ENCODE measurements around the gene USH1C. TPM values are rescaled to one million over a fixed set of nuclear protein-coding genes. Genes with fewer than 3 reads are reported as not detected.

USH1C gene
- total RNA-seq, 1 experiment from 2014 or later = 17.5 TPM

DNA sequence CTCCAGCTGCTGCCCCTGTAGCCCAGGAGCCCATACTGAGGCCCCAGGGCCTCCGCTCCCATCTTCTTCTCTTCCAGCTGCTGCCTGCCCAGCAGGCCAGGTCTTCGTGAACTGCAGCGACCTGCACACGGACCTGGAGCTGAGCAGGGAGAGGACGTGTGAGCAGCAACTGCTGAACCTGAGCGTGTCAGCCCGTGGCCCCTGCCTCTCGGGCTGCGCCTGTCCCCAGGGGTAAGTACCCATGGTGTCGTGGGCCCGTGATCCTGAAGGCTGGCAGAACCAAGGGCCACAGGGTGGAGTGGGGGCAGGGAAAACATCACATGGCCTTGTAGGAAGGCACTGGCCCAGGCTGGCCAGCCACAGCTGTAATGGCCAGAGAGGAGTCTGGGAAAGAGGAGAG is 34.1 kb upstream of the USH1C start:
- CTCF ChIA-PET = no interaction called here

DNA sequence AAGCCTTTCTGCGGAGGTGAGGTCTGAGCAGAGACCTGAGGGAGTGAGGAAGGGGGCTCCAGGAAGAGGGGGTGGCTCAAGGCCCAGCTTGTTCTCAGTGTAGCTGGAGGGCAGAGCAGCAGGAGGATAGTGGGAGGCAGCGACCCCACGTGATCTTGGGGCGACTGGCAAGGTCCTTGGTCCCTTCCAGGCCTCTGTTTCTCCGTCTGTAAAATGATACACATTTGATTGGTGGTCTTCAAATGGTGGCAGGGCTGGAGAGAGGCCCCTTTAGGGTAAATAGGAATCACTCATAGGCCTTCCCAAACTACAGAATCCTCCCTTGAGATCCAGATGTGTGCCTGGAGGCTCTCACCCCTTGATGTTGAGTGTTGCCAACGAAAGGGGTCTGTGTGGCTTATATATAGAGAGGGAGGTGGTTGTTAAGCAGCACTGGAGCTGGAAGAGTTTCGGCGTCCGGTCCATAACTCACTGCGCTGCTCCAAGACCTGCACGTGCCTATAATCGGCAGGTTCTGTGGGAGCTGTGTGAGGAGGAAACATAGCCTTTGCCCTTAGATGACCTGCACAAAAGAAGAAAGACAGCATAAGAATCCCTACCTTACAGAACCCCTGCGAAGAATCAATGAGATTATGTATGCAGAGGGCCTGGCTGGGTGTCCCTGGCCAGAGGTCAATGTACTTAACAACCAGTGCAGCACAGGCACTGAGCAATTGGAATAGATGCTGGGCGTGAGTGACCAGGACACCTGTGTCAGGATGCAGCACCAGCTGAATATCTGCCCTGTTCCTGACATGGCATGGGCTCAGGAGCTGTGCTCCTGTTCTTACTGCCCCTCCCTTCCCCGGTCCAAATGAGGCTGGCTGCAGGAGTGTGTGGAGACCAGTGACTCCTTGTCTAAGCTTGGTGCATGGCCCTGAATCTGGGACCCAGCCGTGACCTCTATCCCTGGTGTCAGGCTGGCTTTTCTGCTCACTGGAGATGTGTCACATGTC is 31.5 kb upstream of the USH1C start:
- TF ChIP-seq, protein P1, sequence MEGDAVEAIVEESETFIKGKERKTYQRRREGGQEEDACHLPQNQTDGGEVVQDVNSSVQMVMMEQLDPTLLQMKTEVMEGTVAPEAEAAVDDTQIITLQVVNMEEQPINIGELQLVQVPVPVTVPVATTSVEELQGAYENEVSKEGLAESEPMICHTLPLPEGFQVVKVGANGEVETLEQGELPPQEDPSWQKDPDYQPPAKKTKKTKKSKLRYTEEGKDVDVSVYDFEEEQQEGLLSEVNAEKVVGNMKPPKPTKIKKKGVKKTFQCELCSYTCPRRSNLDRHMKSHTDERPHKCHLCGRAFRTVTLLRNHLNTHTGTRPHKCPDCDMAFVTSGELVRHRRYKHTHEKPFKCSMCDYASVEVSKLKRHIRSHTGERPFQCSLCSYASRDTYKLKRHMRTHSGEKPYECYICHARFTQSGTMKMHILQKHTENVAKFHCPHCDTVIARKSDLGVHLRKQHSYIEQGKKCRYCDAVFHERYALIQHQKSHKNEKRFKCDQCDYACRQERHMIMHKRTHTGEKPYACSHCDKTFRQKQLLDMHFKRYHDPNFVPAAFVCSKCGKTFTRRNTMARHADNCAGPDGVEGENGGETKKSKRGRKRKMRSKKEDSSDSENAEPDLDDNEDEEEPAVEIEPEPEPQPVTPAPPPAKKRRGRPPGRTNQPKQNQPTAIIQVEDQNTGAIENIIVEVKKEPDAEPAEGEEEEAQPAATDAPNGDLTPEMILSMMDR (IDR thresholded peaks at IDR 0.05; ENCODE audit: unreplicated experiment) = no peak
- DNase-seq = no peak
- Mint-ChIP-seq H3K36me3 (ENCODE audit: insufficient read depth, unreplicated experiment) (no peaks in the 10 kb centered on the region), H3K9me3 (ENCODE audit: low read depth, unreplicated experiment) (no peaks in the 10 kb centered on the region), H3K4me1 (ENCODE audit: low read depth, unreplicated experiment) (no peaks in the 10 kb centered on the region), H3K4me3 (ENCODE audit: low read depth, unreplicated experiment) (no peak overlapping the region), H3K27me3 (ENCODE audit: unreplicated experiment) (peaks cover 70% of the 10 kb centered on the region), H3K27ac (ENCODE audit: unreplicated experiment) (no peak overlapping the region)
- CTCF ChIA-PET = no interaction called here
- intact Hi-C loops (cut with micrococcal nuclease; ENCODE audit: unreplicated experiment) = no loop called here
- no TSS peak for BruUV-seq (replicated peaks)

More for the DNA sequence above, 34.1 kb upstream of the USH1C start:
- Mint-ChIP-seq H3K36me3 (ENCODE audit: insufficient read depth, unreplicated experiment) (no peaks in the 10 kb centered on the region), H3K27ac (ENCODE audit: unreplicated experiment) (no peak overlapping the region), H3K9me3 (ENCODE audit: low read depth, unreplicated experiment) (no peaks in the 10 kb centered on the region), H3K4me1 (ENCODE audit: low read depth, unreplicated experiment) (no peaks in the 10 kb centered on the region), H3K4me3 (ENCODE audit: low read depth, unreplicated experiment) (no peak overlapping the region), H3K27me3 (ENCODE audit: unreplicated experiment) (peaks cover 52% of the 10 kb centered on the region)
- TF ChIP-seq, protein P1 (IDR thresholded peaks at IDR 0.05; ENCODE audit: unreplicated experiment) = no peak
- DNase-seq = no peak
- no TSS peak for BruUV-seq (replicated peaks)
- intact Hi-C loops (cut with micrococcal nuclease; ENCODE audit: unreplicated experiment) = no loop called here

DNA sequence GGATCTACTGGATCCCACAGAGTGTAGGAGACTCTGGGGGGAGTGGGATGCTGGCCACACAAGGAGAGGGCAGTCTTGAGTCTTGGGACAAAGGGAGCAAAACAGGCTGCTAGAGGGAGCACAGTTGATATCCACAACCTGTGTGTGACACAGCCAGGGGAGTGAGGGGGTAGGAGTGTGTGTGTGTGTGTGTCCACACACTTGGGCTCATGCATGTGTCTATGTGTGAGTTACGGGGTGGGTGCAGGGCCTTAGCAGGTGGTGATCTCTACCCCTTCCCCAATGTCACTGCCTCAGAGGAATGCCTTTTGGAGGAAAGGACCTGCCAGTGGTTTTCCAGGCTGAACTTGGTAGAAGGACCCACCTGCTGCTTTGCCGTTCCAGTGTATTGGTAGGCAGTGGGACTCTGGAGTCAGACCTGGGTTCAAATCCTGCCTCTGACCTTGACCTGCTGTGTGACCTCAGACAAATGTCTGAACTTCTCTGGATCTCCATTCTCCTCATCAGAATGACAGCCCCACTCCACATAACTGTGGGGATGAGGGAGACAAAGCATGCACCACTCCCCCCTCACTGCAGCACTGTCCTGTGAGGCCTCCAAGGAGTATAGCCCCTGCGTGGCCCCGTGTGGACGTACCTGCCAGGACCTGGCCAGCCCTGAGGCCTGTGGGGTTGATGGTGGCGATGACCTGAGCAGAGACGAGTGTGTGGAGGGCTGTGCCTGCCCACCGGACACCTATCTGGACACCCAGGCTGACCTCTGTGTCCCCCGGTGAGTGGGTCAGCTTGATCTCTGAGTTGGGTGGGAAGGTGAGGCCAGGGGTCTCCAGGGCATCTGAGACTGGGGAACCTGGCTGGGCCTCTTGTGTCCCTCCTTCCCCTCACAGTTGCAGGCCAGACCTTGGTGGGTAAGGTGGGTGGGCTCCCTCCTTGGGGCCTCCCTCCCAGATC is 30.2 kb upstream of the USH1C start:
- intact Hi-C loops (cut with micrococcal nuclease; ENCODE audit: unreplicated experiment) = no loop called here
- DNase-seq = no peak
- TF ChIP-seq, protein P1 (IDR thresholded peaks at IDR 0.05; ENCODE audit: unreplicated experiment) = no peak
- Mint-ChIP-seq H3K27me3 (ENCODE audit: unreplicated experiment) (peaks cover 72% of the 10 kb centered on the region), H3K36me3 (ENCODE audit: insufficient read depth, unreplicated experiment) (no peaks in the 10 kb centered on the region), H3K4me3 (ENCODE audit: low read depth, unreplicated experiment) (no peak overlapping the region), H3K9me3 (ENCODE audit: low read depth, unreplicated experiment) (no peaks in the 10 kb centered on the region), H3K27ac (ENCODE audit: unreplicated experiment) (no peak overlapping the region), H3K4me1 (ENCODE audit: low read depth, unreplicated experiment) (no peaks in the 10 kb centered on the region)
- CTCF ChIA-PET = no interaction called here
- no TSS peak for BruUV-seq (replicated peaks)

DNA sequence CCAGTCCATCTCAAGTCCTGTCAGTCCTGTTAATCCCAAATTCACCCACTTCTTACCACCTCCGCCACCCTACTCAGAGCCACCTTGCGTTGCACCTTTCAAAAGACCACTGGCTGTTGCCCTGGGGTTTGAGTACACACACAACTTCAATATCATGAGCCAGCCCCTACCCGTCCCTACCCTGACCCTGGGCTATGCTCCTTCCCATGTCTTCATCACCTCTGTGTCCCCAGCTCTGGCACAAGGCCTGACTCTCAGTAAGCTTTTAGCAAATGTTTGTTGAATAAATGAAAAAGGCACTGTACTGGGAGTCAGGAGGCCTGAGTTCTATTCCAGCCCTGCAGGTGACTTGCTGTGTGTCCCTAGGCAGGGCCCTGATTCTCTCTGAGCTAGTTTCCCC is 29.3 kb upstream of the USH1C start:
- no peaks in the 10 kb centered on the region for H3K4me1 Mint-ChIP-seq (ENCODE audit: low read depth, unreplicated experiment)
- no peak overlapping the region for H3K27ac Mint-ChIP-seq (ENCODE audit: unreplicated experiment)
- BruUV-seq (replicated peaks) = no TSS peak
- TF ChIP-seq, protein P1 (IDR thresholded peaks at IDR 0.05; ENCODE audit: unreplicated experiment) = no peak
- no peaks in the 10 kb centered on the region for H3K9me3 Mint-ChIP-seq (ENCODE audit: low read depth, unreplicated experiment)
- no peak for DNase-seq
- CTCF ChIA-PET = no interaction called here
- no peaks in the 10 kb centered on the region for H3K36me3 Mint-ChIP-seq (ENCODE audit: insufficient read depth, unreplicated experiment)
- H3K27me3 Mint-ChIP-seq (ENCODE audit: unreplicated experiment) = peaks cover 75% of the 10 kb centered on the region
- H3K4me3 Mint-ChIP-seq (ENCODE audit: low read depth, unreplicated experiment) = no peak overlapping the region
- intact Hi-C loops (cut with micrococcal nuclease; ENCODE audit: unreplicated experiment) = no loop called here
